NCI-H510A (cell line): Measurements from ENCODE around the gene ASCC3.

Source experiments
- DNase-seq: peaks from one replicate; lab custom pipeline; 2025; lab: John Stamatoyannopoulos, UW

ASCC3 gene

DNA sequence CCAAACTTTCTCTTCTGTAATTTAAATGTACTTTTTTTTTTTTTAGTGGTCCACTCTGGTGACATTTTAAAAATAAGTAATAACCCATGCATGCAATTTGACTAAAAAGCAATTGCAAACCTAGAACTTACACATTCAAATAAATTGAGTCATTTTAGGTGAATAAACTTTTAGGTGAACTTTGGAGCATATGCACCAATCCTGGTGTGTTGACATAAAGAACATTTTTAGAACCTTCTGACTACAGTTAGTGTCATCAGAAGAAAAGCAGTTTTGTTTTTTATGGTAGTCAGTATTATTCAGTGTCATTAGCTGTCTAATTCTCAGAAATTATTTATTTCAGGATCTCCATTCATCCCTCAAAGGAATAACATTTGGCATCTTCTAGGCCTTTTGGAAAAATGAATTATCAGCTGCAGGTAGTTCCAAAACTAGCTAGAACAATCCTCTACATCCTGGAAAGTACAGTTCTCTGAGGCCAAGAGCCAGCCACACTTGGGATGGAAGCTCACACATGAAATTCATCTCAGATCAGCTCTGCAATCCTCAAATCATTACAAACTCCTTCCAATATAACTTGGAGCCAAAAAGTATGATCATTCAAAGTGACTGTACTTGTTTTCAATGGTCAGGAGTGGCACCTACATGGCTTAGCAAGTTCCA lies 378.0 kb downstream of the ASCC3 start:
- DNase-seq = no peak

DNA sequence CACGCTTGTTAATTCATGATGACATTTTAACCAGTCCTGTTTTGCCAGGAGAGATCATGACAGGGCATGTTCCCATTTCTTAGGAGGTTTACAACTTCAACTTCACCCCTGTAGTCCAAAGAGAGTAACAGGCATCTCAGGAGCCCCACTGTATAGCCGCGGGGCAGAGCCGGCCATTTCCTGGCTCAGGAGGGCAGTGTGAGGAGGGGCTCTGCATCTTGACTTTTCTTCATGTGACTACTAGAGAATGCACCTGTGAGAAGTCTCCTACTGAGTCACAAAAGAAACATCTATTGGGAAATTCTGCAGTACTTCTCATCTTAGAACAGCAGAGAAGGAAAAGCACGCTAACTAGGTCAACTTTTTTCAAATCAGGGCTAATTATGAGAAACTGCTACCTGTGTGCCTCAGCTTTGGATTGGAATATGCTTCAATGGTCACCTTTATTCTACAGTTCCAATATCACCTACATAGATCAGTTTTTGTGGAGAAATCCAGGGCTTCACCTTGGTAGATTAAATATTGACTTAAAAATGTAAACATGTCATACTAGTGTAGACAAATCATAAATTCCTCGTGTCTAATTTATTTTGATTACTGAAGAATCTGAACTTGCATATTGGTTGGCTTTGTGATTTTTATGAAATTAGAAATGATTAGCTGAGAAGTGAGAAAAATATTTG lies 387.8 kb downstream of the ASCC3 start:
- DNase-seq = no peak

DNA sequence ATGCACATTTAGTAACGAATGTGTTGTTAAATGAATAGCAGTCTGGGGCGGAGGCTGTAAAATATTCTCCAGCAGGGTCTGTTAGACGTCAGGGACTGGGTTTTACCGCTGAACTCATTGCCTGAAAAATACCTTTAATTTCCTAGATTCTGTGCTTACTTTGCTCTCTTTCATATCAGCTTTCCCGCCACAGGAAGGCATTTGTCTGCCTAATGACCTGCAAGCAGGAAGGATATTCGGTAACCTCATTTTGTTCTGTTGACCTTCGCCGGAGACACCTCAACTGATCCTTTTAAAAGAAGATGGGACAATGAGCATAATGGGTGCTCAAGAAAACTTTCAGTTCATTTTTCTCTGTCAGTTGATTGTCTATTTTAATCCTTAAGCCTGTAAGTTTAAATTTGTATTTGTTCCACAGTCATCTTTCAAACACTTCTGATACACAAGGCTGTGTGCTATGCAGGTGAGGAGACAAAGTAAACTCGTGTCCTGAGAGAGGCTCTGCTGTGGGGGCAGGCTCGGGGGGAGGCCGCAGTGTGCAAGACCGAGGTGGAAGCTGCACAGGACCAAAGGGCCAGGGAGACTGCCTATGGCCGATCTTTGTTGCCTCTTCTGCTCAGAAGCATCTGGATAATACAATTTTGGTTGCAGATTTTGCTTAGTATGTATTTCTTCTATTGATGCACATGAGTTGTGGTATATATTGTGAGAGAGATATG lies 389.0 kb downstream of the ASCC3 start:
- no peak for DNase-seq

DNA sequence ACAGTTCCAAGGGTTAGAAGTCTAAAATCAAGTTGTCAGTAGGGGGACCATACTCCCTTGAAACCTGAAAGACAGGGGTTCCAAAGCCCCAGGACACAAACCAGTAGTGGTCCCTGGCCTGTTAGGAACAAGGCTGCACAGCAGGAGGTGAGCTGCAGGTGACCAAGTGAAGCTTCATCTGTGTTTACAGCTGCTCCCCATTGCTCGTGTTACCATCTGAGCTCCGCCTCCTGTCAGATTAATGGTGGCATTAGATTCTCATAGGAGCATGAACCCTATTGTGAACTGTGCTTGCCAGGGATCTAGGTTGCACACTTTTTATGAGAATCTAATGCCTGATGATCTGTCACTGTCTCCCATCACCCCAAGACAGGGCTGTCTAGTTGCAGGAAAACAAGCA lies 391.1 kb downstream of the ASCC3 start:
- no peak for DNase-seq

DNA sequence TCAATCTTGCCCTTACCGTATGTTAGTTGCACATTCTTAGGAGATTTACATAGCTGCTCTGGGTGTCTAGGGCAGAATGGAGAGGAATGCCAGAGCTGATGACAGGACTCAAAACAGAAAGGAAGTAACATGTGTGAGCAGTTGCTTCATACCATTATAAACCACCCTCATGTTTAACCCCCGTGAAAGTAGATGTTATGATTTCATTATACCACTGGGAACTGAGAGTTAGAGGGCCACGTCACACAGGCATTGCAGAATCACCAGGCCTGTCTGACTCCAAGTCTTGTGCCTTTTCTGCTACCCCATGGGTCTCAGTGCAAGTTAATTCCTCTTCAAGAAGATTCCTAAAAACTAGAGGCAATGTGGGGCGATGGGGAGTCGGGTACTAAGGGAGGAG lies 392.9 kb downstream of the ASCC3 start:
- DNase-seq = no peak

DNA sequence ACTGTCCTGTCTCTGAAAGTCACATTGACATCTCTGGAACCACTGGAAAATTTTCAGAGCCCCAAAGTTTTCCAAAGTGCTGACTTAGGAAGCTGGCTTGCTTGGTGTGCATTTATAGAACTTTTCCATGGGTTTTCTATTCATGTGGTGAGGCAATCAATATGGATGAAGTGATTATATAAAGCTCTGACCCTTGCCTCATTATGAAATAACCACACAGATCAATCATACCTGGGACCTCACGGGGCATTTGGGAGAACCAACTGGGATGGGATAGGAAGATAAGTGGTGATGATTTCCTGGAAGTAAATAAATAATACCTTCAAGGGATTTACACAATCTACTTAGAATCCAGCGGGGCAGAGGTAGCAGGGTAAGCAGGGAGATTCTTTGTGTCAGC lies 393.5 kb downstream of the ASCC3 start:
- DNase-seq = no peak

DNA sequence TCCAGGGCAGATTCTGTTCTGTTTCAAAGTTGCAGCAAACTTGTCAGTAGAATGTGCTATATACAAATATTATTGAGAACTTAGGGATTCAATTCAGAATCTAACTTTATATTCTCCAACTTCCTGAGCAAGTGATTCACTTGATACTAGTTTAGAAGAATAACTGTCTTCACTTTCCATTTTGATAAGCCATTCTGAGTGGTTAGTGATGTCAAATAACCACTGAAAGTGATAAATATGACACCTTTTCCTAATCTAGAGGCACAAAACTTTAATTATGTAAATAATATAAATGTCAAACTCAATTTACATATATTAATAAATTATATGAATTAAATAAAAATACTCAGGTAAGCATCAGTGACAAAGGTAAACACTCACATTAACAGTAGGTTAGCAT lies 395.9 kb downstream of the ASCC3 start:
- DNase-seq = no peak

DNA sequence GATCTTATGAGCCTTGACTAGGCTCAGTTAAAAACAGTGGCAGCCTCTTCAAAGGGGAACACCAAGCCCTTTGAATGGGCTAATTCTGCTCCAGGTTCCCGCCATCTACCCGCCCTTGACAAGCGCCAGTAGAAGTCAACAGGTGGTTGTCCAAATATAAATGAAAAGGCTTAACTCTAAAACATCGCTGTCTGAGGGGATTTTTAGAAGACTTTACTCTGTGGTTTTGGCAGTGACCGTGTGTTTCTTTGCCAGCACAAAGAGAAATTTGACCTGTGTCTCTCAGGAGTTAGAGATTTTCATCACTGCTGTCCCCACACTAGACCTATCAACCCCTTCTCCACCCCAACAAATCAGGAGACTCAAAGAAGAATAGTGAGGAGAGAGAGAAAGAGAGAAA lies 396.7 kb downstream of the ASCC3 start:
- DNase-seq = no peak

DNA sequence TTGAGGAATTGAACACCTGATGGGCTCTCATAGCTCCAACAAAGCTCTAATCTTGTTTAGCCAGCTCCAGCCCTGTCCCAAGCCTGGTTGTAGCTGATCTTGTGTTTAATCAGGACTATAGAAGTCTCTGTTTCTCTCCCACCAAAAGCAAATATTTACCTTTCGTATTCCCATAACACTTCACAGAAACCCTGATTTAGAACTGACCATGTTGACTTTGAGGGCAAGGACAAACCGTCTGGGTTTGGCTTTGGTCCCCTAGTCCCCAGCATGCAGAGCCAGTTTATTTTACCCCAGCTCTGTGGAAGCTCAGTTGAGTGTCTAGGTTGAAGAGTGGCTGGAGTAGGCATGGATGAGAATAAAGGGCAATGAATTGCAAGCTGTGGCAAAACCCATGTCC lies 398.4 kb downstream of the ASCC3 start:
- DNase-seq = no peak

DNA sequence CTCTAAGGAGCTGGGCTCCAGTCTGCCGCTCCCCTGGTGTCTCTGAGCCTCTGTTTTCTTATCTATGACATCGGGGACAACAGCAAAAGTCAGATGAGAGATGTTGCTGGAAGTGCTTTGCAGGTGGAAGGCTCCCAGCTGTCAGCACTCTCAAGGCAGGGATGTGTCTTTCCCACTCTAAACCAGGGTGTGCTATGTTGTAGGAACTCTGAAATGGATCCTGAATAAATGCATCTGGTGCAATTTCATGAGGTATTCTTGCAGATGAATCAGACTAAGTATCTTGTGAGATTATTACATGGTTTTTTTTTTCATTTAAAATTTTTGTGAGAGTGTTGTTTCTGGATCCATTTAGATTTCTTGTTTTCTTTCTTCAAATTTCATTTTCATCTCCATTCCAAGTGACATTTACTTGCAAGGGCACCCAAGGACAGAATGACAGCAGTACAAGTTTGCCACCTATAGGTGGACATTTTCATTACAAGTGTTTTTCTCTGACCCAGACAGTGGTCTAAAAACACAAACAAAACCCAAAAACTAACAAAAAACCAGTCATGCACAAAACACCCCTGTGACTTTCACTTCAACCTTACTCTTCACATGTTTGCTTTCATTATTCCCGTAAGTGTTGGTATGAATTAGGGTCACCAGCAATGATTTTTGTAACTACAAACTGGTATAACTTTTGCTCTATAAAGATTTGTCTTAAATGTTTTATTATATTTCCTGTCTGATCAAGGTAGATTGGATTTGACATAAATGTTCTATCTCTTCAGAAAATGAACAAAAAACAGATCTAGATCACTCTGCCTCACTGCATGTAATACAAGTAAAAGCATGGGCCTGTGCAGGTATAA lies 401.7 kb downstream of the ASCC3 start:
- no peak for DNase-seq

DNA sequence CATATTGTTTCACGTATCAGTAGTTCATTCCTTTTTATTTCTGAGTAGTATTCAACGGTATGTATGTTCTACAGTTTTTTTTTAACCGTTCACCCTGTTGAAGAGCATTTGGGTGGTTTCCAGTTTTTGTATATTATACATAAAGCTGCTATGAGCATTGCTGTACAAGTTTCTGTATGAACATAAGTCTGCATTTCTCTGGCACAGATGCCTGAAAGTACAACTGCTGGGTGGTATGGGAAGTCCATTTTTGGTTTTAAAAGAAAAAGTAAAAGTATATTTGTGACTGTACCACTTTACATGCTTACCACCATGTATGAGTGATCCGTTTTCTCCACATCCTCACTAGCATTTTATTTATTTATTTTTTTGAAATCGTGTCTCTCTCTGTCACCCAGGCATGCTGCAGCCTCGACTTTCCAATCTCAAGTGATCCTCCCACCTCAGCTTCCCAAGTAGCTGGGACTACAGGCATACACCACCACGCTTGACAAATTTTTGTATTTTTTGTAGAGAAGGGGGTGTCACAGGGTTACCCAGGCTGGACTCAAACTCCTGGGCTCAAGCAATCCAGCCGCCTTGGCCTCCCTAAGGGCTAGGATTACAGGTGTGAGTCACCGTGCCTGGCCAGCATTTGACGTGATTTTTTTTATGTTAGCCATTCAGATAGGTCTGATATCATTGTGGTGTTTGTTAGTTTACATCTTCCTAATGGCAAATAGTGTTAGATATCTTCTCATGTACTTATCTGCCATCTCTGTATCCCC lies 405.4 kb downstream of the ASCC3 start:
- DNase-seq = no peak

DNA sequence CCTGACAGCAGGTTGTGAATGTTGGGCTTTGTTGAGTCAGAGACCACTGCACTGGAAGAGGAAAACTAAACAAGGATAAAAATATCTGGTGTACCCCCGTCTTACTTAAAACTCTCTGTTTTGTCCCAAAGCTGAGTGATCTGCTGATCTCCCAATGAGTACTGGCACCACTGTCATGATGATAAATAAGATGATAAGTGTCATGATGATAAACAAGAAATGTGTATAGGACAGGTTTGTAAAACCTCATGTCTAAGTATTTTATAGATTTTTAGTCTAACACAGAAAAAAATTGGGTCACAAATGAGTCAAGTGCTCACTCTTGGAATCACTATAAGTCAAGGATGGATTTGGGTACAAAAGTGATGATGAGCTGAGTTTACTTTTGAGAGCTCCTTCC lies 407.9 kb downstream of the ASCC3 start:
- DNase-seq = no peak

DNA sequence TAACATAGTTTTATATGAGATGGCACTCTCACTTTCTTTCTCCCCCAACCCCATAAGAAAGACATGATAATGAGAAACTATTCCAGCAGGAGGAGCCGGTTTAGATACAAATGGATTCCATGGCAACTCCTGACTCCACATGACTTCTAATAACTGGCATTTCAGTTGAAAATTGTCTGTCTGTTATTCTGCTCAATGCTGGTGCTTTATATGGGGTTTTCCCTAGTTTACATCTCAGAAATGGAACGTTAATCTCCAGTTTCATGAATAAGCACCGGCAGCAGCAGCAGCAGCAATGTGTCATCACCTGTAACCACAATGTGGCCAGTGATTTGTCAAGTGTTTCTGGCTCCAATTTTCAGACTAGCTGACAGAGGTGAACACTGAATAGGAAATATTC lies 408.5 kb downstream of the ASCC3 start:
- DNase-seq = no peak

DNA sequence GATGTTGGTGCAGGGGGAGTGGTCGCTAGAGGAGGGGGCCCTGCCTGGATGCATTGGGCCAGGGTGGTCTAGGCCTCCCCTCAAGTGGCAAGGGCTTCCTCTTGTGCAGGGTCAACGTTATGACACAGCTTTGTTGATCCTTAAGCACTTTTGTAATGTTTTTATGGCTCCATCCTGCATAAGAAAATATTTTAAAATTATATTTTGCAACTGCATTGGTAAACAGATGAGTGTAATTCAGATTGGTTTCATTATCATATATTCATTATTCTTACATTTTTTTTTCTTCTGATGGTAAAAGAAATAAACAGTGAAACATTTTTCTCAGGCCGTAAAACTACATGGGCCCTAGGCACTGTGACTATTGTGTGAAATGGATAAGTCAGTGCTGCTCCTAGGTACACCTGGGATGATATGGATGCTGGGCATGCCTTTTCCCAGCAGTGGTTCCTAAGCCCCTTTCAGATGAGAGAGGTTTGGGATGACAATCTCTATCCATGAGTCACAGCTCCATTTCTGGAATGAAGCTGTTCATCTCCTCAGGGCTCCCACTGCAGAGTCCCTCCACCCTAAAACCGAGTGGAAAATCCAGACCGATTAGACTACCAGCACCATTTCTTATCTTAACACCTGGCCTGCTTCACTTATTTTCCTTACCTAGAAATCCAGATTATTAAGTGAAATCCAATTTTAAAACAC lies 410.6 kb downstream of the ASCC3 start:
- DNase-seq = no peak

DNA sequence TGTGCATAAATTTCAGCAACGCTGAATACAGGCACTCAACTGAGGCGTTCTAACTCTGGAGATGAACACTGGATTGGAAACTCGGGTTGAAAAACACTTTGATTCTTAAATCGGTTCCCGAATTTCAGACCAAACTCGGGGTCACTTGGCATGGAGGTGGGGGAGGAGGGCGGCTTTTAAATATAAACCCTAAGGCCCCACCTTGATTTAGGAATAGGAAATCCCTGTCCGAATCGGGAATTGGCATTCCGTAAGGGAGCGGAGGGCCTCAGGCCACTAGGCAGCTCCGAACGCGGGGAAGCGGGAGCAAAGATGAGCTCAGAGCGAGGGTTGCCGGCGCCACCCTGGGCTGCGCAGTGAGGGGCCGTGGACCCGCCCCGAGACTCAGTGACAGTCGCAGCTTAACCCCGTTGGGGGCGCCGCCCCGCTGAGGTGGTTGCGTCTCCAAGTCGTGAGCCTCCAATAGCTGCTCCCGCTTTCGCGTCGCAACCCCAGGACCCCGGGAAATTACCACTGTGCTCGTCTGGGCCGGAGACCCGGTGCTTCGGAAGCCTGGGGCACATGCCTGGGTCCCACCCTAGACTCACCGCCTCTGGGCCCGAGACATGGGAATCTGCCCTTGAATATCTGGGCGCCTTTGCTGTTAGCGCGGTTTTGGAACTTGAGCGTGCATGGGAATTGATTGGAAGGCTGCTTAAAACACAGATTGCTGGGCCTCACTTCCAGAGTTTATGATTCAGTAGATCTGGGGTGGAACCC lies 411.8 kb downstream of the ASCC3 start:
- no peak for DNase-seq

DNA sequence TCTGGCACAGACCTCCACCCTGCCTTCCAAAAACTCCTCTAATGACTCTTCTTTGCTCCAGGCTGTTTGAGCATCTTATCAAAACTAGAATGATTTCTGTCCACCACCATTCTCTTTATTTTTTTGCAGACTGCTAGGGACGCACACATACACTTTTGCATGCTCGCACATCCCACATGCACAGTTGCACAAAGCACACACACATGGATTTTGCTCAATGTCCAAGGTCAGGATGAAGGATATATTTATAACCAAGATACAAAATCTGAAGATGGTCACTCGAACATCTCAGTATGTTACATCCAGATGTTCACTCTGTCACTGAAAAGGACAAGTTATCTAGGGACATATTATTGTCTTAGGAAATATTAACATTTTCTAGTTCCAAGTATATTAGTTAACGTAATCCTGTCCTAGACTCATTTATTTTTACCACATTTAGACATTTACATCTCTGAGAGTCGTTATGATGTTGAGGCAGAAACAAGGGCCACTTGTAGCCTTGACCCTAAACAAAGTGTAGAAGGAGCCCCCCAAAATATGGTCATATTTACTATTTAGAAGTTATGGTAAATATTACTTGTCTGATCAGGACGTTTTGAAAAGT lies 413.0 kb downstream of the ASCC3 start:
- DNase-seq = no peak

DNA sequence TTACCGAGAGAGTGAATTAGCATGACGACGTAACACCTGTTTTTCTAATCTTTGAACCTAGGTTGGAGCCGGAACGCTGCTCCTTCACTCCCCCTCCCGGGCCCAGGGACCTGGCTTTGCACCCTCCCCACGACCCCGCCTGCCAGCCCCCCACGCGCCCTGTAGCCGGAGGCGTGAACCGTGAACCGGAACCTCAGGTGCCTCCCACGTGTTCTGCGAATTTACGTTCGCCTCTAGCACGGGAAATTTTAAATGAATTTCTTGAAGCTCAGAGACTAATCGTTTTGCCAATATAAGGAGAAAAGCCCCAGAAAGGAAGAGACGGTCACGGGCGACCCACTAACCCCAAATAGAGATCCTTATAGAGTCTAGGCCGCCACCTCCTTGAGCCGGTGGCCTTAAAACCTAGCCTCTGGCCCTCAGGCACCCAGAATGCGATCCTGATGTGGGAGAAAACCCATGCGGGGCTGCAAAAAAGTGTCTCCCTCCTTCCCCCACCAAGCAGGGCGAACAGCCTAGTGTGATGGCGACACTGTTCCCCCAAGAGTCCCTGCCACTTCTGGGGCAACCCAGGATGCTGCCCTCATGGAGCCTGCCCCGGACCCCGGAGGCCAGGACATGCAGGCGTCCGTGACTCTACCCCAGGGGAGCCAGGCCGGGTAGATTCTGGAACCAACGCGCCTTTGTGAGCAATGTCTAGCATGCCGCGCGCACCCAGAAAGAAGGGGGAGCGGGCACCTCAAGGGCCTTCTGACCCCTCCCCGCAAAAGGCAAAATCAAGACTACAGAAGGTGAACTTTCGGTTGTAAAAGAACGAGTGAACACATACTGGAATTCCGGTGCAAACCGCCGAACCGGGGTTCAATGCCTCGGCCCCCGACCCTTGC lies 413.8 kb downstream of the ASCC3 start:
- DNase-seq = no peak

DNA sequence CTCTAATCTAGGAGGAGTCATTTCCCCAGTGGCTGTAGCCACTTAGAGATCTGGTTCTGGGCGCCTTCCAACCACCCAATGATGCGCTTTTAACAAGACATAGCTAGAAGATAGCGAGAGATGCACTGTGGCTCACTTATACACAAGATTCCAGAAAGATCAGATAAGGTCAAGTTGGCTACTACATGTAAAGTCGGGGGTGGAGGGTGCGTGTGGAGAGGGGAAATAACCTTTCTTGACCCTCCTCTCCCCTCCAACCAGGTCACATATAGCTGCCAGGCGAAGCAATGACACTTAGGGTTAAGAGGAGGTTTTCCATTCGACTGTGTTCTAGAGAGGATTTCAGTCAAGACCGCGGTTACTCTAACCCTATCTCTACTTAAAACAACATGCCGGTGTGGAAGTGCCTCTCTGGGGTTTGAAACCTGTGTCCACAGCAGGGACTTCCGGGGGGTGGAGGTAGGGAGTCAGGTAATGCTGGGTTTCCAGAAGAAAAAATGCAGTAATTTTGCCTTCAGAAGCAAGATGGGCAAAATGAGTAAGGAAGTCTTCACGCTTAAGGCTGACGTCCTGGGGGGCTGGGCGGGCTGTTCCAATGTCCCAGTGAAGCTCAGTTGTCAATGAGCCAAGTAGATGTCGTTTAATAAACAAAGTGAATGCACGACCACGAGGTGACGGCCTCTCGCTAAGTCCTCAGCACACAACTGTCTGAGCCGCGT lies 414.6 kb downstream of the ASCC3 start:
- DNase-seq = no peak
